Motor neuron (in vitro differentiated cells): ENCODE data around the gene VWA8. TPM values are rescaled to one million over a fixed set of nuclear protein-coding genes. Genes with fewer than 3 reads are reported as not detected.

ENCODE experiments used
- ATAC-seq, 8 experiments: fragments of 200-7000 bp; cut with Tn5 transposase; replicated peaks in 6 of 8; 2 replicates each; pipeline ENCODE4 v1.8.0; 2021; ENCODE audit warnings: mild to moderate bottlenecking in 8 of 8, moderate library complexity in 8 of 8
- H3K27ac ChIP-seq, 2 donors: fragments of 250-450 bp; sonication (Bioruptor Pico); 2 replicates each; pipeline ENCODE4 v1.9.0; 2021; ENCODE audit warnings: antibody characterized with exemption in 2 of 2, mild to moderate bottlenecking in 2 of 2, moderate library complexity in 1 of 2
- H3K4me1 ChIP-seq, 2 donors: fragments of 250-450 bp; sonication (Bioruptor Pico); replicated peaks in 1 of 2; 2 replicates each; pipeline ENCODE4 v1.6.1; 2021; ENCODE audit warnings: antibody characterized with exemption in 2 of 2, mild to moderate bottlenecking in 2 of 2, moderate library complexity in 1 of 2
- H3K4me3 ChIP-seq, 5 donors: fragments of 250-450 bp; sonication (Bioruptor Pico); 2 replicates each; pipeline ENCODE4 v1.9.0; 2021; ENCODE audit warnings: antibody characterized with exemption in 5 of 5, mild to moderate bottlenecking in 5 of 5, moderate library complexity in 4 of 5
- WGBS, 10 experiments: fragments of 450-650 bp; shearing (Covaris generic); methylation state at CpG; one replicate each; pipeline ENCODE4 v1.0.0; 2022; 5-methylcytosine and 5-hydroxymethylcytosine counted together
- in situ Hi-C, 9 experiments: fragments of 400-800 bp; cut with MboI; loops; one replicate each; pipeline ENCODE4 v1.15.0; 2021; ENCODE audit warnings: low sequenced_read_pairs in 9 of 9, low pct_unique_long_range_greater_than_20kb in 2 of 9; ENCODE audit not compliant: unreplicated experiment in 9 of 9
- total RNA-seq, 8 experiments: library from RNA; unstranded; fragments of 300-600 nt; gene quantifications; 2 replicates each; pipeline versions ENCODE4 v1.2.3 to v1.2.4, GENCODE V29; 2022

The VWA8 gene
- total RNA-seq, 8 experiments from 2014 or later, result 9.1 to 31.7 (median 11.8) TPM

DNA sequence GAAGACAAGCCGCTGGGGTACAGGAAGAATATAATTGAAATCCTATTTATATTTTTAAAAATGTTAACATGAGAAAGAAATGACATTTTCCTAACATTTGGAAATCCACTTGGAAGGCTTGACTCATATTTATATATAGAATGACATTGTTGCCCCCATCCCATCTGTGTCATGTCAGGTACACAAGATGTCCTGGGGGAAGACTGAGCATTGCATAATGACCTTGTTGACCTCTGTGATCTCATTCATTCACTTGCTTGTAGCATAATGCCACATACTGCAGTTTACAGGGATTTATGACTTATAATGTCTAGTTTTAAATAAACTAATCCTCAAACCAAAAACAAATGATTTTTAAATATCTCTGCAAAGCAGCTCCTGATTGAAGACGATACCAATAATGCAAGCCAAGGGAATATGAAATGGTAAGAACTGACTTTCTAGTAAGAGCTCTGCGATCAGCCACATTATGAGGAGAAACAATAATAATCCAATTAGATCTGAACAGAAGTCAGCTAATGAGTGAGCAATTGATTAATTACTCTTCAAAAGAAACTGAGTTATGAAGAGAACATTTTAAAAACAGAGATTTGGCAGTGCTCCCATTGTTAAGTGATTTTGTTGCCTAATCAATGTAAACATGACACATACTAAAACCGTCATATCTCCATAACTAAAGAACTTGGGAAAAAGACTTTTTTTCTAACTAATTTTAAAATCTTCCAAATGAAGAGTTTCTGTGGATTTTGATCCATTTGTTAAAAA lies 21.2 kb upstream of the VWA8 start:
- in situ Hi-C loops, result no loop called here
- ATAC-seq, result peak in 5 of 8 experiments; percentile 79 to 98 (median 94)
- 64 to 100% (median 87%) methylated on average over 1 to 4 of the region's 4 CpGs for WGBS, 10 experiments
- Histone ChIP-seq H3K27ac (no peak overlapping the region), H3K4me1 (peaks cover 7 to 9% of the 10 kb centered on the region in 2 donors), H3K4me3 (no peak overlapping the region)

DNA sequence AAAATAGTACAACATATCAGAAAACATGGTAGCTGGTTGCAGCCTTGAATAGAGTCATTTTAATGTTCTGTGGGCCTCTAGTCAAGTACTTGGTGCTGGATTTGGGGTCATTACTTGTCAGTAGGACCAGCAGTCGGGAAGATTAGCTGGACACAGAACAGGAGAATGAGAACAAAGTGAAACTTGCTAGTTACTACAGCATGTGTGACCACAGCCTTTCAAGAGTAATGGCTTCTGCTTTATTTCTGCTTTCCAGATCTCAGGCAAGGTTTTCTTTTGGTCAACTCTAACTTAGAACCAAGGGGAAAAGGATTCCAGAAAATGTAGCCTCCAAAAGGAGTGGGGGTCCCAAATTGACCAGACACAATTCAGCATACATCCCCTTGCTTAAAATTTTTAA lies 17.1 kb upstream of the VWA8 start:
- Histone ChIP-seq H3K4me1 (peaks cover 7 to 11% of the 10 kb centered on the region in 2 donors), H3K4me3 (no peak overlapping the region), H3K27ac (no peak overlapping the region)
- ATAC-seq, result no peak
- WGBS, 10 experiments, result 13 to 100% (median 86%) methylated on average over 1 of the region's 1 CpG; no CpG with 5 or more reads in 2 of the 10 experiments
- in situ Hi-C loops, result no loop called here

DNA sequence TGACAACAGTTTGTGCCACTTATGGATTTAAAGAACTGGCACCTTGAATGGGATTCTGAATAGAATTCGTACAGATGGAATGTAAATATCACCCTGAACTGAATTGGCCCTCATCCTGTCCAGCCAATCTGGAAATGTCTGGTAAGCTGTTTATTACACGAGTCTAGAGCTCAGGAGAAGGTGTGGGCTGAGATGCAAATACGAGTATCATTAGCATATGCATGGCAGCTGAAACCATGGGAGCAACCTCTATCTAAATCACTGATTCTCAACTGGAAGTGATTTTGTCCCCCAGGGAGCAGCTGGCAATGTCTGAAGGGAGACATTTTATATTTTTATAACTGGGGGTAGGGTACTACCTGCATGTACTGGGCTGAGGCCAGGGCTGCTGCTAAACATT lies 15.6 kb upstream of the VWA8 start:
- ATAC-seq, result peak in 7 of 8 experiments; percentile 35 to 99 (median 84)
- WGBS, 10 experiments, result 0 to 51% (median 22%) methylated on average over 1 to 3 of the region's 3 CpGs; no CpG with 5 or more reads in 3 of the 10 experiments
- H3K4me3 ChIP-seq, result no peak overlapping the region
- H3K4me1 ChIP-seq, result peaks cover 3 to 4% of the 10 kb centered on the region in 2 donors
- no peak overlapping the region for H3K27ac ChIP-seq
- in situ Hi-C loops, result no loop called here

DNA sequence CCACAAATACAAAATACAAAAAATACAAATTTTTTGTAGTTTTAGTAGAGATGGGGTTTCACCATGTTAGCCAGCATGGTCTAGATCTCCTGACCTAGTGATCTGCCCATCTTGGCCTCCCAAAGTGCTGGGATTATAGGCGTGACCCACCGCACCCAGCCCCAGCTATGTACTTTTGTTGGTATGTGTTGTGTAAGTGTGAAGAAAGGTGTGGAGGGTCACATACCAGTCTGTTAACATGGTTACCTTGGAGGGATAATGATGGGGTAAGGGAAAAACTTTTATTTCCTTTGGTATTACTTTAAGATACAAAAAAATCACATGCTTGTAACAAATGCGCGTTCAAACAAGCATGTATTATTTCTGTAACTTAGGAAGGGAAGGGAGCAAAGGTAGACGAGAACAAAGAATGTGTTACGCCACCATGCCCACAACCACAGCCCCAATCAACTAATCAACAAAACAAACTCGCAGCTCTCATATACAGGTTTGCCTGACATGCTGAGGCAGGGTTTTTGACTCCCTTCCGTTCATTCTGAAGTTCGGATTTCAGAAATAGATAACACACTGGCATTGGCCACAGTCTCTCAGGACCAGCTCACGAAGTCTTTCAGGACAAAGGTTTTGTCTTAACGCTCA lies 13.5 kb upstream of the VWA8 start:
- in situ Hi-C loops, result no loop called here
- no peak overlapping the region for H3K27ac ChIP-seq
- WGBS, 10 experiments, result 72 to 100% (median 93%) methylated on average over 1 to 7 of the region's 11 CpGs
- ATAC-seq, result no peak
- peaks cover 0 to 2% of the 10 kb centered on the region in 2 donors for H3K4me1 ChIP-seq
- H3K4me3 ChIP-seq, result no peak overlapping the region

DNA sequence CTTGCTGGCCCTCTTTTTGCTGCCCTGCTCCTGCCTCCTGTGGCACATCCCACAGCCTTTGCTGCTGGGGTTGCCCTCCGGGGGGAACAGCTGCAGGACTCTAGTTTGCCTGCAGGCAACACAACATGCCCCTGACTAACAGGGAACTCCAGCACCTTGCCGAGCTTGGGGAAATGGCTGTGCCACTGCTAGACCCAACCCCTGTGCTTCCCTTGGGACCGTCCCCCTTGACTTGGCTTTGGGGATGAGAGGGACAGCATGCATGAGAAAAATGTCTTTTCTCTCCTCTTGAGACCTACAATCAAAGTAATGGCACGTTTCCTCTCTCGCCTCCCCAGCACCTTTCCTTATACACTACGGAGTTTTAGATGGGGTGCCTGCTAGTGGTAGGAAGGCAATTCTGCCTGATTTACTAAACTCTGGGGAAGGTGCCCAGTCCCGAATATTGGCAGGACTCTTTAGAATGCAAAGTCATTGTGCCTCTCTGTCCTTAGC lies 12.4 kb upstream of the VWA8 start:
- Histone ChIP-seq H3K4me1 (peaks cover 0 to 2% of the 10 kb centered on the region in 2 donors), H3K27ac (no peak overlapping the region), H3K4me3 (no peak overlapping the region)
- peak in 1 of 8 experiments; percentile 46 for ATAC-seq
- WGBS, 10 experiments, result 21 to 80% (median 53%) methylated on average over 1 to 4 of the region's 7 CpGs; no CpG with 5 or more reads in 2 of the 10 experiments
- in situ Hi-C loops, result no loop called here

DNA sequence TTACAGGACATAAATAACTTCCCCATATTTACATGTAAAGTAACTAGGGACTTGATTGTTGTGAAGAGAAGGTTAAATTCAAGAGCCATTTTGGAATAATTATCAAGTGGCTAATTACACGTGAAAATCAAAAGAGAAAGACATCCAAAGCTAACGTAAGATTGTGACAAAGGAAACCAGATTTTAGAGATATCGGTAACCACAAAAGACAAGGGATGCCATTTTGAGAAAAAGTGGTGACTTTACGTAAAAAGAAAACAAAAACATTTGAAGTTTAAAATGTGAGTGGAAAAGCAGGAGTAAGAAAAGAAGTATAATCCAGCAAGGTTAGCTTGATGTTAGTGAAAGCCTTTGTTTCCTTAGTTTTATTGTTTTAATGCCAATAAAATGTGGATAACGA lies 10.9 kb upstream of the VWA8 start:
- peaks cover 0 to 2% of the 10 kb centered on the region in 2 donors for H3K4me1 ChIP-seq
- WGBS, 10 experiments, result 74 to 96% (median 91%) methylated on average over 2 to 5 of the region's 5 CpGs
- no peak overlapping the region for H3K27ac ChIP-seq
- in situ Hi-C loops, result no loop called here
- H3K4me3 ChIP-seq, result no peak overlapping the region
- no peak for ATAC-seq

GRCh38 chr13:41970918-41971317 lies 10.0 kb upstream of the VWA8 start:
- no peak overlapping the region for H3K27ac ChIP-seq
- H3K4me1 ChIP-seq, result no peaks in the 10 kb centered on the region
- peak in 1 of 8 experiments; percentile 54 for ATAC-seq
- H3K4me3 ChIP-seq, result no peak overlapping the region
- in situ Hi-C loops, result no loop called here
- WGBS, 10 experiments, result 44 to 100% (median 83%) methylated on average over 1 to 2 of the region's 2 CpGs; no CpG with 5 or more reads in 3 of the 10 experiments

- no peaks in the 10 kb centered on the region for H3K4me1 ChIP-seq
- H3K27ac ChIP-seq, result no peak overlapping the region
- no peak for ATAC-seq
- in situ Hi-C loops, result no loop called here
- H3K4me3 ChIP-seq, result no peak overlapping the region
Observed at GRCh38 chr13:41970022-41970421, 9.1 kb upstream of the VWA8 start.

- Histone ChIP-seq H3K4me3 (no peak overlapping the region), H3K4me1 (no peaks in the 10 kb centered on the region), H3K27ac (no peak overlapping the region)
- in situ Hi-C loops, result no loop called here
- WGBS, 10 experiments, result 76 to 100% (median 92%) methylated on average over 1 to 4 of the region's 4 CpGs; no CpG with 5 or more reads in 2 of the 10 experiments
- no peak for ATAC-seq
Observed at GRCh38 chr13:41969072-41969471, 8.2 kb upstream of the VWA8 start.

GRCh38 chr13:41966671-41967070 lies 5.8 kb upstream of the VWA8 start:
- H3K4me1 ChIP-seq, result no peaks in the 10 kb centered on the region
- WGBS, 10 experiments, result 75 to 83% methylated on average over 1 of the region's 1 CpG; no CpG with 5 or more reads in 8 of the 10 experiments
- in situ Hi-C loops, result no loop called here
- peak in 1 of 8 experiments; percentile 26 for ATAC-seq
- H3K4me3 ChIP-seq, result no peak overlapping the region
- H3K27ac ChIP-seq, result no peak overlapping the region

DNA sequence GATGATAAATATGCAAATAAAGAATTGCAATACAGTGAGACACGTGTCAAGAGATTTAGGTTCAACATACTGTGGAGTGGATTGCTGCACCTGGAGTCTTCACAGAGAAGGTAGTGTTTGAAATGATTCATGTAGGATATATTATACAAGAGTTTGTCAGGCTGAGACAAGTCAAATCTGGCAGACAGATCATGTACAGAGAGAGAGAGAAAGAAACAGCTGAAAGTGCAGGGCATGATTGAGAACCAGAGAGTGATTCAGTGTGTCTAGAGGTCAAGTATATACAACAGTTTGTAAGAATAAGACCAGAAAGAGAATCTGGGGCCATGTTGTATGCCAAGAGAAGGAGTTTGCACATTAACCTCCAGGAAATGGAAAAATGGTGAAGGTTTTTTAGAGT lies 2.1 kb upstream of the VWA8 start:
- no peak for ATAC-seq
- H3K4me3 ChIP-seq, result no peak overlapping the region
- no peak overlapping the region for H3K27ac ChIP-seq
- WGBS, 10 experiments, result 0 to 100% (median 80%) methylated on average over 1 of the region's 1 CpG; no CpG with 5 or more reads in 3 of the 10 experiments
- H3K4me1 ChIP-seq, result peaks cover 4 to 6% of the 10 kb centered on the region in 2 donors
- in situ Hi-C loops, result no loop called here

- Histone ChIP-seq H3K4me1 (peaks cover 4 to 6% of the 10 kb centered on the region in 2 donors), H3K4me3 (peak overlapping the region; percentile 64 to 98 (median 97)), H3K27ac (peak overlapping the region; percentile 67 to 86)
- 13 to 100% (median 23%) methylated on average over 1 to 6 of the region's 6 CpGs; no CpG with 5 or more reads in 1 of the 10 experiments for WGBS, 10 experiments
- in situ Hi-C loops, result no loop called here
- no peak for ATAC-seq
Observed at GRCh38 chr13:41961466-41961760, 504 bp upstream of the VWA8 start.

GRCh38 chr13:41960211-41960636 lies 685 bp downstream of the VWA8 start:
- WGBS, 10 experiments, result 0 to 40% (median 0%) methylated on average over 1 to 8 of the region's 9 CpGs; no CpG with 5 or more reads in 1 of the 10 experiments
- Histone ChIP-seq H3K4me3 (peak overlapping the region; percentile 64 to 98 (median 97)), H3K4me1 (peaks cover 4 to 6% of the 10 kb centered on the region in 2 donors), H3K27ac (peak overlapping the region in 1 of 2 donors; percentile 86)
- ATAC-seq, result peak; percentile 2 to 19 (median 6)
- in situ Hi-C loops, result no loop called here
